RCC 7860 (cell line): ENCODE data around the gene TMEM30A.

Experiments
- DNase-seq: peaks from one replicate; pipeline ENCODE4 v3.0.0-alpha.2; 2015; ENCODE audit warnings: low spot score
- FAIRE-seq: peaks from 2 replicates; lab custom pipeline; 2012; peaks lifted over from hg19 to GRCh38; lab: Jason Lieb, UNC

Gene TMEM30A

GRCh38 chr6:75220357-75220756, 64.2 kb downstream of the TMEM30A start:
- FAIRE-seq (no peak), DNase-seq (no peak)

GRCh38 chr6:75219263-75219662, 65.3 kb downstream of the TMEM30A start:
- DNase-seq (no peak), FAIRE-seq (no peak)

GRCh38 chr6:75217193-75217592, 67.4 kb downstream of the TMEM30A start:
- DNase-seq (no peak), FAIRE-seq (no peak)

- FAIRE-seq (no peak), DNase-seq (no peak)
Observed at GRCh38 chr6:75215291-75215690, 69.3 kb downstream of the TMEM30A start.

- DNase-seq (no peak), FAIRE-seq (no peak)
Observed at GRCh38 chr6:75213732-75214131, 70.9 kb downstream of the TMEM30A start.

GRCh38 chr6:75213112-75213511, 71.5 kb downstream of the TMEM30A start:
- FAIRE-seq: no peak
- no peak for DNase-seq

GRCh38 chr6:75211920-75212590, 72.5 kb downstream of the TMEM30A start:
- FAIRE-seq: no peak
- no peak for DNase-seq

GRCh38 chr6:75210885-75211739, 73.5 kb downstream of the TMEM30A start:
- DNase-seq: peak; percentile 22
- peak; percentile 35 for FAIRE-seq

- DNase-seq (no peak), FAIRE-seq (no peak)
Observed at GRCh38 chr6:75209184-75209723, 75.3 kb downstream of the TMEM30A start.

- FAIRE-seq (no peak), DNase-seq (peak; percentile 33)
Observed at GRCh38 chr6:75208298-75209183, 76.1 kb downstream of the TMEM30A start.

- no peak for FAIRE-seq
Observed at GRCh38 chr6:75206576-75207342, 77.8 kb downstream of the TMEM30A start.

GRCh38 chr6:75205776-75206575, 78.6 kb downstream of the TMEM30A start, which contains the start of gene COL12A1:
Gene COL12A1, minus strand, starts transcription at chr6:75206053. Its CDS starts 3,261 bp downstream, at chr6:75202792.
- DNase-seq (peak; percentile 72), FAIRE-seq (no peak)

More at GRCh38 chr6:75206576-75207342, 77.8 kb downstream of the TMEM30A start:
- DNase-seq: no peak

- FAIRE-seq: no peak
- no peak for DNase-seq
Observed at GRCh38 chr6:75204959-75205775, 79.4 kb downstream of the TMEM30A start.

GRCh38 chr6:75204217-75204958, 80.2 kb downstream of the TMEM30A start:
- peak; percentile 50 for FAIRE-seq
- peak; percentile 26 for DNase-seq

GRCh38 chr6:75203721-75204120, 80.9 kb downstream of the TMEM30A start:
- DNase-seq (no peak), FAIRE-seq (no peak)
